B cell (primary cell): ENCODE data around the gene BAZ1B. TPM values are rescaled to one million over a fixed set of nuclear protein-coding genes. Genes with fewer than 3 reads are reported as not detected.
"Not testable (repeated sequence)": the region's sequence is repeated elsewhere in the genome, so short reads cannot be mapped to it uniquely, and the experiment has no call there.

Experiments
- ATAC-seq: fragments of 200-7000 bp; cut with Tn5 transposase; one replicate; pipeline ENCODE4 v1.10.0; 2021; ENCODE audit warnings: low read depth, mild to moderate bottlenecking, moderate number of reproducible peaks, moderate library complexity
- CTCF ChIA-PET: fragments of 350-600 bp; sonication (Branson Sonifier 250); formaldehyde crosslinking; loops from one replicate; lab custom pipeline; 2021; ENCODE audit warnings: antibody characterized with exemption, inconsistent platforms; lab: Charles Lee
- POLR2A ChIA-PET: fragments of 350-600 bp; sonication (Branson Sonifier 250); formaldehyde crosslinking; loops from one replicate; lab custom pipeline; 2021; ENCODE audit warnings: antibody characterized with exemption; lab: Charles Lee
- DNase-seq: peaks from one replicate; pipeline ENCODE4 v3.0.0; 2013
- H2AFZ ChIP-seq: 2 replicates; pipeline ENCODE4 v1.6.1; 2012; ENCODE audit warnings: mild to moderate bottlenecking, low read depth, low read length; ENCODE audit not compliant: insufficient read depth, poor library complexity, severe bottlenecking
- H3K27ac ChIP-seq, 2 donors: 1 replicate in 1 of 2; 2 replicates in 1 of 2; pipeline ENCODE4 v1.5.1; 2012 to 2013; ENCODE audit warnings: low read length in 2 of 2, mild to moderate bottlenecking in 2 of 2, moderate library complexity in 1 of 2
- H3K27me3 ChIP-seq, 4 experiments: fragments of 200-600 bp in 1 of 4; sonication (generic) in 1 of 4; replicated peaks in 1 of 4; 1 replicate in 2 of 4; 2 replicates in 2 of 4; pipeline versions ENCODE4 v1.6.1 to v1.7.0; 2013 to 2016; ENCODE audit warnings: low read length in 3 of 4, mild to moderate bottlenecking in 2 of 4, mixed read lengths in 1 of 4, moderate library complexity in 1 of 4; ENCODE audit not compliant: insufficient read depth in 4 of 4, control insufficient read depth in 3 of 4; ENCODE audit errors: control extremely low read depth in 1 of 4
- H3K36me3 ChIP-seq, 2 experiments: replicated peaks in 1 of 2; 1 replicate in 1 of 2; 2 replicates in 1 of 2; pipeline versions ENCODE4 v1.6.1 to v1.7.1; 2013; ENCODE audit warnings: low read length in 1 of 2; ENCODE audit not compliant: insufficient read depth in 2 of 2, control insufficient read depth in 1 of 2; ENCODE audit errors: control extremely low read depth in 1 of 2, extremely low read depth in 1 of 2
- H3K4me1 ChIP-seq, 2 donors: fragments of 200-600 bp in 1 of 2; sonication (generic) in 1 of 2; 1 replicate in 1 of 2; 2 replicates in 1 of 2; pipeline versions ENCODE4 v1.5.1 to v1.6.1; 2013 to 2017; ENCODE audit warnings: low read length in 2 of 2; ENCODE audit not compliant: control insufficient read depth in 2 of 2, insufficient read depth in 2 of 2
- H3K4me2 ChIP-seq: replicated peaks from 2 replicates; pipeline ENCODE3; 2012; ENCODE audit warnings: mild to moderate bottlenecking, low read depth, low read length; ENCODE audit not compliant: poor library complexity, severe bottlenecking
- H3K4me3 ChIP-seq, 5 experiments: fragments of 200-600 bp in 1 of 5; sonication (generic) in 1 of 5; 1 replicate in 3 of 5; 2 replicates in 2 of 5; pipeline versions ENCODE4 v1.5.1 to v1.7.0; 2011 to 2016; ENCODE audit warnings: low read length in 4 of 5, mild to moderate bottlenecking in 4 of 5, low read depth in 2 of 5, control low read depth in 1 of 5, moderate library complexity in 1 of 5; ENCODE audit not compliant: insufficient read depth in 1 of 5; ENCODE audit errors: control extremely low read depth in 1 of 5, extremely low read depth in 1 of 5
- H3K79me2 ChIP-seq: fragments of 200-600 bp; sonication (generic); one replicate; pipeline ENCODE4 v1.6.0; 2016; ENCODE audit warnings: low read length; ENCODE audit not compliant: control insufficient read depth, insufficient read depth
- H3K9ac ChIP-seq: fragments of 200-600 bp; sonication (generic); 2 replicates; pipeline ENCODE4 v1.6.1; 2017; ENCODE audit warnings: mild to moderate bottlenecking, low read length, moderate library complexity
- H3K9me3 ChIP-seq, 3 donors: one replicate each; pipeline versions ENCODE4 v1.6.1 to v1.7.1; 2013; ENCODE audit warnings: low read length in 2 of 3; ENCODE audit not compliant: control insufficient read depth in 2 of 3, insufficient read depth in 1 of 3; ENCODE audit errors: control extremely low read depth in 1 of 3
- H4K20me1 ChIP-seq: 2 replicates; pipeline ENCODE4 v1.6.0; 2012; ENCODE audit warnings: mild to moderate bottlenecking, low read length; ENCODE audit not compliant: insufficient read depth, control insufficient read depth, poor library complexity, severe bottlenecking
- H3K27ac Mint-ChIP-seq: one replicate; pipeline ENCODE4 v1.8.0; 2021; ENCODE audit warnings: mixed read lengths
- H3K27me3 Mint-ChIP-seq: one replicate; pipeline ENCODE4 v1.8.0; 2021; ENCODE audit warnings: mixed read lengths
- H3K4me1 Mint-ChIP-seq: one replicate; pipeline ENCODE4 v1.8.0; 2021; ENCODE audit warnings: mixed read lengths
- H3K4me3 Mint-ChIP-seq: one replicate; pipeline ENCODE4 v1.8.0; 2021; ENCODE audit warnings: mixed read lengths
- H3K9me3 Mint-ChIP-seq: one replicate; pipeline ENCODE4 v1.8.0; 2022; ENCODE audit warnings: mixed read lengths; ENCODE audit not compliant: insufficient read depth
- EZH2 ChIP-seq: IDR thresholded peaks from 2 replicates; pipeline ENCODE4 v1.6.1; 2012; ENCODE audit warnings: borderline replicate concordance, low read depth, mild to moderate bottlenecking, moderate library complexity, low read length; ENCODE audit not compliant: insufficient read depth, poor library complexity, severe bottlenecking
- WGBS: methylation state at CpG from one replicate; pipeline ENCODE4 v1.1.5; 2013; ENCODE audit warnings: missing lambda C conversion rate; ENCODE audit not compliant: insufficient coverage; 5-methylcytosine and 5-hydroxymethylcytosine counted together
- intact Hi-C: fragments of 100-400 bp; cut with micrococcal nuclease; formaldehyde crosslinking; loops from one replicate; pipeline ENCODE4 v1.10.0; 2022
- polyA plus RNA-seq: library from polyadenylated mRNA; depleted of rRNA; stranded (reverse); fragments of >200 nt; gene quantifications from 2 replicates; pipeline ENCODE4 v1.2.3, GENCODE V29; 2012
- total RNA-seq, 2 donors: library from RNA; stranded (reverse); fragments of 120-200 nt in 1 of 2; gene quantifications; 1 replicate in 1 of 2; 2 replicates in 1 of 2; pipeline versions ENCODE4 v1.2.3 to v1.2.4, GENCODE V29; 2013 to 2022
- TF ChIP-seq, protein P1 (sequence below): fragments of 200-600 bp; IDR thresholded peaks from one replicate; pipeline ENCODE4 v1.8.0; 2022; ENCODE audit warnings: antibody characterized with exemption, mild to moderate bottlenecking

The BAZ1B gene
- total and polyA plus RNA-seq, 2 donors (not counting 1 experiment from before 2014, with no cell fraction given) = 17.2 to 68.1 TPM

DNA sequence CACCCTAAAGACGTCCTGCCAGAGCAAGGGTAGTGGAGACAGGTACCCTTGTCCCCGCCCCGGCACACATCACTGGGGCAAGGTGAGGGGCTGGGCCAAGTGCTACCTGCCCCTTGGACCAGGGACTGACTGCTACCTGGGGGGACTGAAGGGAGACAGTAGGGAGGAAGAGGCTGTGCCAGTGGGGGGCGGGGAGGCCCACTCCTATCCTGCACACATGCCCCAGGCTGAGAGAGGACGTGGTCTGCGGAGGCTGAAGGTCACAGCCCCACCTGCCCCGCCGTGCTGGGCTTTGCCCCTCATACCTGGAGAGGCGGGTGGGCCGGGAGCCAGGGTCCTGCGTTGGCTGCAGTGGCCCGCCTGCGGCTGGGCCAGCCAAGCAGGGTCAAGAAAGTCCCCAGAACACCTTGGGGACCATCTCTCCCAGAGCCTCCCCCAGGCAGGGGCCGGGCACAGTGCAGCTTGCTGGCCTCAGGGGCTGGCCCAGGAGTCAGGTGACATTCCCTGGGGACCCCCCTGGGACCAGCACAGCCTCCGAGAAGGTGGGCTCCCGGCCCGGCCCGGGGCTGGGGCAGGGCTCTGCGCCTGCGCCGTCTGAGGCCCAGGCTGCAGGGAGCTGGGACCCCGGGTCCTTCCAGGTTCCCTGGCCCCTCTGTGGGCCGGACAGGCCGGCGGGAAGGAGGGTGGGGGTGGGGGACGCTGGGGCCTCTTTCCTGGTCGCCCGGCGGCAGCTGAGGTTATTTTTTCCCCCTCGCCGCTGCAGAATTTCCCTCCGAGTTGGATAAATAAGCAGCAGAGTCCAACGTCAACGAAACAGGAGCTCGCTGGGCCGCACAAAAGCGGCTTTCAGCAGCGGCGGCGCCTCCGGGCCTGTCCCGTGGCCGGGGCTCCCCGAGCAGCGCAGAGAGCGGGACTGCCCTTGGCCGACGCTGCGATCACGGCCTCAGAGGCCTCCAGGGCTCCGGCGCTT is 98.3 kb downstream of the BAZ1B start:
- H3K27me3 Mint-ChIP-seq = peaks cover 14% of the 10 kb centered on the region
- Histone ChIP-seq H3K4me3 (peak overlapping the region in 2 of 5 experiments; percentile 15 to 31), H4K20me1 (no peaks in the 10 kb centered on the region), H2AFZ (peak overlapping the region; percentile 33), H3K79me2 (no peaks in the 10 kb centered on the region), H3K4me2 (peak overlapping the region; percentile 66), H3K27me3 (peaks cover 0 to 20% (median 4%) of the 10 kb centered on the region in 4 experiments), H3K4me1 (peaks cover 0 to 10% of the 10 kb centered on the region in 2 donors), H3K9ac (peak overlapping the region; percentile 32), H3K36me3 (no peaks in the 10 kb centered on the region), H3K9me3 (peaks cover 0 to 5% (median 0%) of the 10 kb centered on the region in 3 donors), H3K27ac (no peak overlapping the region)
- H3K27ac Mint-ChIP-seq = no peak overlapping the region
- TF ChIP-seq, protein P1, sequence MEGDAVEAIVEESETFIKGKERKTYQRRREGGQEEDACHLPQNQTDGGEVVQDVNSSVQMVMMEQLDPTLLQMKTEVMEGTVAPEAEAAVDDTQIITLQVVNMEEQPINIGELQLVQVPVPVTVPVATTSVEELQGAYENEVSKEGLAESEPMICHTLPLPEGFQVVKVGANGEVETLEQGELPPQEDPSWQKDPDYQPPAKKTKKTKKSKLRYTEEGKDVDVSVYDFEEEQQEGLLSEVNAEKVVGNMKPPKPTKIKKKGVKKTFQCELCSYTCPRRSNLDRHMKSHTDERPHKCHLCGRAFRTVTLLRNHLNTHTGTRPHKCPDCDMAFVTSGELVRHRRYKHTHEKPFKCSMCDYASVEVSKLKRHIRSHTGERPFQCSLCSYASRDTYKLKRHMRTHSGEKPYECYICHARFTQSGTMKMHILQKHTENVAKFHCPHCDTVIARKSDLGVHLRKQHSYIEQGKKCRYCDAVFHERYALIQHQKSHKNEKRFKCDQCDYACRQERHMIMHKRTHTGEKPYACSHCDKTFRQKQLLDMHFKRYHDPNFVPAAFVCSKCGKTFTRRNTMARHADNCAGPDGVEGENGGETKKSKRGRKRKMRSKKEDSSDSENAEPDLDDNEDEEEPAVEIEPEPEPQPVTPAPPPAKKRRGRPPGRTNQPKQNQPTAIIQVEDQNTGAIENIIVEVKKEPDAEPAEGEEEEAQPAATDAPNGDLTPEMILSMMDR = no peak
- TF ChIP-seq EZH2 = no peak
- DNase-seq = no peak
- ChIA-PET POLR2A (no interaction called here), CTCF (interaction anchor here (1.3 kb wide), 1 partner anchor 27 kb away, joined by 3 read pairs; no protein-coding TSS in a partner anchor)
- WGBS = 43% methylated on average over 44 of the region's 52 CpGs
- peak overlapping the region; percentile 58 for H3K4me3 Mint-ChIP-seq
- intact Hi-C loops = no loop called here
- H3K9me3 Mint-ChIP-seq = no peaks in the 10 kb centered on the region
- peaks cover 7% of the 10 kb centered on the region for H3K4me1 Mint-ChIP-seq
- peak; percentile 54 for ATAC-seq

DNA sequence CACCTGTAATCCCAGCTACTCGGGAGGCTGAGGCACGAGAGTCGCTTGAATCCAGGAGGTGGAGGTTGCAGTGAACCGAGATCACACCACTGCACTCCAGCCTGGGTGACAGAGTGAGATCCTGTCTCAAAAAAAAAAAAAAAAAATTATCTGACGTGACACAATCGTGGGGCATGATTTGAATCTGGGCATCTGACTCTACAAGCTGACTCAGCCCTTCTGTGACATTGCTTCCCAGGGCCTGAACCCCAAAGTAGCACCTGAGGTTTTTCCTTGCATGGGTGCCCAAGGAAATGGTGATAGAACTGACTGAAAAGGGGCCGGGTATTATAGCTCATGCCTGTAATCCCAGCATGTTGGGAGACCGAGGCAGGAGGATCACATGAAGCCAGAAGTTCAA is 101.5 kb downstream of the BAZ1B start:
- H3K27ac Mint-ChIP-seq, H3K9ac ChIP-seq, H3K4me2 ChIP-seq, H3K27ac ChIP-seq, intact Hi-C loops, H3K9me3 Mint-ChIP-seq, DNase-seq, H3K9me3 ChIP-seq, H3K4me3 ChIP-seq, H3K79me2 ChIP-seq, ATAC-seq, H3K4me3 Mint-ChIP-seq, POLR2A ChIA-PET, H3K36me3 ChIP-seq, H4K20me1 ChIP-seq, H3K4me1 Mint-ChIP-seq, H2AFZ ChIP-seq: not testable (repeated sequence)
- WGBS = 74% methylated on average over 6 of the region's 8 CpGs
- peaks cover 14% of the 10 kb centered on the region for H3K27me3 Mint-ChIP-seq
- H3K27me3 ChIP-seq = peaks cover 0 to 17% (median 4%) of the 10 kb centered on the region in 4 experiments
- H3K4me1 ChIP-seq = peaks cover 0 to 10% of the 10 kb centered on the region in 2 donors
- CTCF ChIA-PET = interaction anchor here (0.7 kb wide), 1 partner anchor 9 kb away, joined by 3 read pairs; no protein-coding TSS in a partner anchor

DNA sequence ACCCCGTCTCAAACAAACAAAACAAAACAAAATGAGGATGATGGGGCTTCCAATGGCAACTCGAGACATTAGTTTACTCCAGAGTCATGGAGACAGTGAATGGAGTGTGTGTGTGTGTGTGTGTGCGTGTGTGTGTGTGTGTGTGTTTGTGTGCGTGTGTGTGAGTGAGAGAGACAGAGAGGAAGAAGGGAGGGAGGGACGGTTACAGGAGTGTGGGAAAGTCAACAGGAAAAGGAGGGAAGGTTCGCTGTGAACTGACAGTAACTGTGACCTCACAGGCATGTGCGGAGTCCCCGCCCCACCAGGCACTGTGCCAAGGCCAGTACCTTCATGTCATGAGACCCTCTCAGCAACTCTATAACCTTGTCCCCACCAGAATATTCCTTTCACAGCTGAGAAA is 102.1 kb downstream of the BAZ1B start:
- CTCF ChIA-PET, H3K4me1 Mint-ChIP-seq, H3K9me3 Mint-ChIP-seq, POLR2A ChIA-PET, H4K20me1 ChIP-seq, intact Hi-C loops, H3K79me2 ChIP-seq, H3K9ac ChIP-seq, H3K9me3 ChIP-seq, DNase-seq, H3K4me2 ChIP-seq, H3K27ac Mint-ChIP-seq, ATAC-seq, H3K27ac ChIP-seq, H3K4me3 ChIP-seq, H2AFZ ChIP-seq, H3K4me3 Mint-ChIP-seq, H3K36me3 ChIP-seq: not testable (repeated sequence)
- peaks cover 0 to 17% (median 4%) of the 10 kb centered on the region in 4 experiments for H3K27me3 ChIP-seq
- WGBS = no CpG with 5 or more reads among the region's 8 CpGs
- peaks cover 0 to 10% of the 10 kb centered on the region in 2 donors for H3K4me1 ChIP-seq
- H3K27me3 Mint-ChIP-seq = peaks cover 11% of the 10 kb centered on the region
